GM18505 (cell line): ENCODE measurements around the gene DMAC2.

ENCODE experiments used
- ATAC-seq: cut with Tn5 transposase; IDR thresholded peaks from one replicate; pipeline ENCODE4 v1.9.1; 2021; ENCODE audit not compliant: unreplicated experiment
- POLR2A ChIP-seq: IDR thresholded peaks from 4 replicates; pipeline ENCODE4 v1.6.1; 2011; ENCODE audit warnings: borderline replicate concordance; ENCODE audit not compliant: insufficient read depth, insufficient read length; ENCODE audit errors: extremely low read depth

The DMAC2 gene

DNA sequence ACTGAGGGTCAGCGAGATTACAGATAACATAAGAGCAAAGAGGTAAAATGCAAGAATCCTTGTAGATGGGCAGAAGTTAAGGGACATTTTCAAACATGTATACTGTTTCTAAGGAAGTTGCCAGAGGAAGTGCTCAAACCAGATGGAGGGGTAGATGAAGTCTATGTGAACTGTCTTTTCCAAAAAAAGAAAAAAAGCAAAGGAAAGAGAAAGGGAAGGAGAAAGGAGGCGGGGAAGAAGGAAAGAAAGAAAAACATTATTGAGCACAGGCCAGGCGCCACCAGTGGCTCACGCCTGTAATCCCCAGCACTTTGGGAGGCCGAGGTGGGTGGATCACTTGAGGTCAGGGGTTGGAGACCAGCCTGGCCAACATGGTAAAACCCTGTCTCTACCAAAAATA is 5.3 kb downstream of the DMAC2 start:
- no peak for ATAC-seq
- TF ChIP-seq POLR2A, result no peak

- no peak for TF ChIP-seq POLR2A
- ATAC-seq, result no peak
Observed at GRCh38 chr19:41433171-41433570, 6.5 kb downstream of the DMAC2 start.

- no peak for TF ChIP-seq POLR2A
- ATAC-seq, result no peak
Observed at GRCh38 chr19:41431426-41432386, 8.0 kb downstream of the DMAC2 start.

DNA sequence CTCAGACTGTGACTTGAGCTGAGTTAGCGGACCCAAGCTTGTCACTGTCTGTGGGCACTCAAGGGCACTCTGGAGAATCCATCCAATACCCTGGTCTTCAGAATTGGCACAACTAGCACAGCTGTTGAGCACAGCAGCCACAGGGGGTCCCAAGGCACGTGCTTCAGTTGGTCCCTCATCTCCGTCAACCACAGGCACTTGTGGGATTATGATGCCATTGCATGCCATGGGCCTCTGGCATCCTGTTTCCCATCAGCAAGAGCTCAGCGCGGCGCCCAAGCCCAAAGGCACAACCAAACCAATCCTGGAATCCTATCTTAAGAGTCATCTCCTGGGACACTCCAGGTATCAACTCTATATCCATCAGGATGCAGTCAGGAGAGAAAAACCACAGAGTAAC is 8.8 kb downstream of the DMAC2 start:
- ATAC-seq, result no peak
- TF ChIP-seq POLR2A, result no peak

DNA sequence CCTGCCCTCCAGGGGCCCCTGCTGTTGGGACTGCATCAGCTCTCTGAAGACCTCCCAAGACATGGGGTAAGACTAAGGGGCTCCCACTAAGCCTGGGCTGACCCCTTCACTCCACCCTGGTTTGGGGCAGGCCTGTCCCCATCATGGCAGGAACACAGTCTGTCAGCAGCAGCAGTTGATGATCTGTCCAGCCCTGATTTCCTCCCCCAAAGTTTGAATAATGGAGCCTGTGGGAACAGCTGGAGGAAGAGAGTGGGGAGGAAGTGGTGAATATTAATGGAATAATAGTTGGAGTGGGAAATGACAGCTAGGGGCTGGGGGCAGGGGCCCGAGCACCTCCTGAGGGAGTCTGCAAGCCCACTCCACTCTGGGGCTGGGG is 11.2 kb downstream of the DMAC2 start:
- TF ChIP-seq POLR2A, result no peak
- no peak for ATAC-seq

- ATAC-seq, result no peak
- no peak for TF ChIP-seq POLR2A
Observed at GRCh38 chr19:41427647-41428480, 11.8 kb downstream of the DMAC2 start.

DNA sequence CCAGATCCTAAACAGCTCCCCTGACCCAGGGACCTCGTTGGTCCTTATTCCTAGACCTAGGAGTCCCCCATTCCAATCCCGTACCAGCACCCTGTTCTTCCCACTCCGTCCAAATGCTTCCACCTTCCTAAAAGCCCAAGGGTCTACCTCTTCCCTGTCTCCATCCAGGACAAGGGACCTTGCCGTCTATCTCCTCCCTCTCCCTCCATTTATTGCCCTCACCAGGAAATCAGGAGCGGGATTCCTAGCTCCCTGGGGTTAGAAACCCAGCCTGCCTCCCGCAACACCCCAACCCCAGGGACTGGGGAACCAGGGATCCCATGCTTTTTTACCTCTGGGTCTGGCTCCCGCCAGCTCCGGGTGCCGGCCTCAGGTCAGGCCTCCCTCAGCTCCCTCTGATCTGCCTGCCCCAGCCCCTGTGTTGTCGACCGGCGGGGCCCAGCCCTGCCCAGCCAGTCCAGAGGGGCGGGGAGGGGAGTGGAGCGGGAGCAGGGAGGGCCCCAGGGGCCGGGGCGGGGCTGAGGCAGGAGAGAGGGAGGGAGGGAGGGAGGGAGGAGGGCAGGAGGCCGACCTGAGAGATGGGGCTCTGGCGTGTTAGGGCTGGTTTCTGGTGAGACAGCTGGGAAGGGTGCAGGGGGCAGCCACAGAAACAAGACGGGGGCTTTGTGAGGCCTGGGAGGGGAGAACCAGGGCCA is 12.6 kb downstream of the DMAC2 start, which contains the start of gene B3GNT8:
Gene B3GNT8 (minus strand): TSS at position 423 of the 695 bp plus-strand sequence. CDS start 596 bp downstream, outside the sequence.
- ATAC-seq, result no peak
- no peak for TF ChIP-seq POLR2A

DNA sequence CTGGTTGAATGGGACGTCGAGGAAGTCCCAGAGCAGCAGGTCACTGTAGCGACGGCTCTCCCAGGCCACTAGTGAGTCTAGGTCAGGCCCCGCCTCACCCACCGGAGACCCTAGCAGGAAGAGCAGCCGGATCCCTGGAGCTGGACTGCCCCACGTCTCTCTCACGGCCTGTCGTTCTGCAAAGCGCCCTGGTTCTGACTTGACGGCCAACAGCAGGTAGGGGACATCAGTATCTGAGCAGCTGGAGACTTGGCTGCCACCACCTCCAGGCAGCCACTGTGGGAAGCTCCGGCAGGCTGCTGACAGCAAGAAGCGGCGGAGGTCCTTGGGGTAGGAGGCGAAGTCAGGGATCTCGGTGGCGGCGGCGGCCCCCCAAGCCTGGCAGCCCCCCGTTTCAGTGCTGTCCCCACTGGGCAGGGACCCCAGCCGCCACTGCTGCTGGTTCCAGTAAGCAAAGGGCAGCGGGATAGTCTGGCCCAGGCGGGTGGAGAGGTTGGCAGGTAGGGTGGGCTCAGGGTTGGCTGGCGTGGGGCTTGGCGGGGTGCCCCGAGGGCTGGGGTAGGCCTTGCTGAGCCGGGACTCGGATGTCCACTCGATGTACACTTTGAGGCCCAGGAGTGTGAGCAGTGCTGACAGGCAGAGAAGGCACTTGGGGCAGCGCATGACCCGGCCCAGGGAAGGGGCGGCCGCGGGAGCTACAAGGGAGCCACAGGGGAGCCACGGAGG is 13.4 kb downstream of the DMAC2 start:
- no peak for TF ChIP-seq POLR2A
- no peak for ATAC-seq

DNA sequence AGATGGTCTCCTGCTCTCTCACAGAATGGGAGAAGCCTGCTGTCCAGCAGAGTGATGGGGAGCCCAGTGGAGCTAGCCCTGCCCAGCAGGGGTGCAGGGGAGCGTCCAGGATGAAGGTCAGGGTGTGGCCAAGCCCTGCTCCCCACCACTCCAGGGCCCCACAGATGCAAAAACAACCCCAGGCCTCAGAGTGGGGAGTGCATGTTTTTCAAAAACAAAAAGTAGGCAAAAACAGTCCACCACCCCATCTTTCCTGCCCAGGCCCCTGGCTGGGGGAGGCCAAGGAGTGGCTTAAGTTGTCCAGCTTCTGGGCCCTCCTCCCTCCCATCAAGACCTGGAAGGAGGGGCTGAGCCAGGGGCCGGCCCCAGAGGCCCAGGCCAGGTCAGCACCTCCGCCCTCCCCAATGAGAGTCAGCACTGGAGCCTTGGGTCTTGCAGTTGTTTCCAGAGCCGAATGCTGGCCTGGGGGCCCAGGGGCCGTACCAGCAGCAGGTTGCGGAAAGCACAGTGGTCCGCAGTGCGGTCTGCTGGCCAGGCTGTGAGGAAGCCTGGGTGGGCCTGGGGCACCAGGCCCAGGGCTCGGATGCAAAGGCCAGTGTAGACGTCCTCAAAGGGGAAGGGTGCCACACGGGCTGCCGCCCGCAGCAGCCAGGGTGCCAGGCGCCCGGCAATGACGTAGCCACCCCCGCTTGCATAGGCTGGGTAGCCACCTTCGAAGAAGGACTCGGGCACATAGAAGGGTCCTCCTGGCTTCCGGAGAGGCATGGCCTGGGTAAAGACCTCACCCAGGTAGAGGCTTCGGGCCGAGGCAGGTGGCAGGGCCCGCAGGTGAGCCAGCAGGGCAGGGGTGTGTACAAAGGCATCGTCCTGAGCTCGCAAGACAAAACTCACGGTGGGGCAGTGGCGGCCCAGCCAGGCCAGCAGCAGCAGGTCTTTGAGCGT is 14.3 kb downstream of the DMAC2 start:
- TF ChIP-seq POLR2A, result no peak
- ATAC-seq, result no peak

DNA sequence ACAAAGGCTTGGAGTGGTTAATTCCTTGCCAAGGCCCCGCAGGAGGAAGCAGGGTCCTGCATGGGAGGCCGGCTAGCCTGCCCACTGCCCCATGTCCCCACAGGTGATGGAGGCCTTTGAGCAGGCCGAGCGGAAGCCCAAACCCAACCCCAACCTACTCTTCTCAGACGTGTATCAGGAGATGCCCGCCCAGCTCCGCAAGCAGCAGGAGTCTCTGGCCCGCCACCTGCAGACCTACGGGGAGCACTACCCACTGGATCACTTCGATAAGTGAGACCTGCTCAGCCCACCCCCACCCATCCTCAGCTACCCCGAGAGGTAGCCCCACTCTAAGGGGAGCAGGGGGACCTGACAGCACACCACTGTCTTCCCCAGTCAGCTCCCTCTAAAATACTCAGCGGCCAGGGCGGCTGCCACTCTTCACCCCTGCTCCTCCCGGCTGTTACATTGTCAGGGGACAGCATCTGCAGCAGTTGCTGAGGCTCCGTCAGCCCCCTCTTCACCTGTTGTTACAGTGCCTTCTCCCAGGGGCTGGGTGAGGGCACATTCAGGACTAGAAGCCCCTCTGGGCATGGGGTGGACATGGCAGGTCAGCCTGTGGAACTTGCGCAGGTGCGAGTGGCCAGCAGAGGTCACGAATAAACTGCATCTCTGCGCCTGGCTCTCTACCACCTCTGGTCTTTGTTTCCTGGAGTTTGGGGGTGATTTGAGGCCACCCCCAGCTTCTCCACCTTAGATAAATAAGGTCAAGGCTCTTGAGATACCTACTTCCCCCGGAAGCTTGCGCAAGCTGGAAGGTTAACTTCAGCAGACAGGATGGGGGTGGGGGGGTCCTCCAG is 15.2 kb downstream of the DMAC2 start:
- ATAC-seq, result no peak
- no peak for TF ChIP-seq POLR2A

- TF ChIP-seq POLR2A, result no peak
- ATAC-seq, result no peak
Observed at GRCh38 chr19:41422955-41423354, 16.8 kb downstream of the DMAC2 start.
